Endothelial cell (in vitro differentiated cells): ENCODE measurements around the gene FAM120A. TPM values are rescaled to one million over a fixed set of nuclear protein-coding genes. Genes with fewer than 3 reads are reported as not detected.

Experiments used
- DNase-seq: peaks from one replicate; pipeline ENCODE4 v3.0.0; 2021; ENCODE audit warnings: low spot score
- H3K27ac Mint-ChIP-seq: one replicate; pipeline ENCODE4 v1.8.0; 2021; ENCODE audit warnings: mixed read lengths, inconsistent platforms; ENCODE audit not compliant: unreplicated experiment
- H3K27me3 Mint-ChIP-seq: one replicate; pipeline ENCODE4 v1.8.0; 2021; ENCODE audit warnings: mild to moderate bottlenecking, moderate library complexity, mixed read lengths, inconsistent platforms; ENCODE audit not compliant: unreplicated experiment
- H3K36me3 Mint-ChIP-seq: one replicate; pipeline ENCODE4 v1.8.0; 2021; ENCODE audit warnings: mild to moderate bottlenecking, low read depth, mixed read lengths, inconsistent platforms; ENCODE audit not compliant: unreplicated experiment
- H3K4me1 Mint-ChIP-seq: one replicate; pipeline ENCODE4 v1.8.0; 2021; ENCODE audit warnings: mild to moderate bottlenecking, mixed read lengths, inconsistent platforms; ENCODE audit not compliant: unreplicated experiment
- H3K4me3 Mint-ChIP-seq: one replicate; pipeline ENCODE4 v1.8.0; 2021; ENCODE audit warnings: mild to moderate bottlenecking, mixed read lengths, inconsistent platforms; ENCODE audit not compliant: unreplicated experiment
- H3K9me3 Mint-ChIP-seq: one replicate; pipeline ENCODE4 v1.8.0; 2021; ENCODE audit warnings: mixed read lengths, inconsistent platforms; ENCODE audit not compliant: unreplicated experiment
- total RNA-seq: library from RNA; stranded (reverse); fragmentation: NEBNext Ultra II Directional; extraction: Animal tissue kit (Norgen Biotek cat#: 25700); gene quantifications from one replicate; pipeline ENCODE4 v1.2.1, GENCODE V29; 2021; ENCODE audit not compliant: unreplicated experiment
- TF ChIP-seq, protein P1 (sequence below): fragments of 200-600 bp; sonication (generic); IDR thresholded peaks from one replicate; pipeline ENCODE4 v1.5.0; 2021; ENCODE audit warnings: antibody characterized with exemption; ENCODE audit not compliant: unreplicated experiment

The FAM120A gene
- total RNA-seq, 1 donor from 2014 or later = 56.1 TPM

DNA sequence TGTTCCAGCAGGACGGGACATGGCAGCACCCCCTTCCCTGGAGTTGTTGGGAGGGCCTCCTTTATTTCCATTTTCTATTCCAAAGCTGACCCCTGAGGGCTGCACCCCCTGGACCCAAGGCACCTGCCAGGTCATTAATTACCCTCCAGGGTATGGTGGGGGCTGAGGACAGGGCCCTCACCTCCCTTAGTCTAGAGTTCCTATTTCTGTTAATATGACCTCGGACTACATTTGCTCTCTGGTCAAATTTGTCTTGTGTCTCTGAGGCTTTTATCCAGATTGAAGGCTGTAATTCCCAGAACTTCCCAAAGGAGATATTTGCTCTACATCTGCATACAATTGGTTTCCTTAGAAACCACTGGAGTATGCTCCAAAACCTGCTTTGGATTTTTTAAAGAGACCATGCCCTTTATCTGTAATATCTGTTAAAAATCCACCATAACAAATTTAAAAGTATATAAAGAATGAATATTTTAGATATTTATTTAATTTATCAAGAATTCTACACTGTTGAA, 141.7 kb downstream of the FAM120A start:
- H3K4me3 Mint-ChIP-seq = no peak overlapping the region
- no peaks in the 10 kb centered on the region for H3K9me3 Mint-ChIP-seq
- no peaks in the 10 kb centered on the region for H3K36me3 Mint-ChIP-seq
- DNase-seq = no peak
- no peaks in the 10 kb centered on the region for H3K27me3 Mint-ChIP-seq
- no peak overlapping the region for H3K27ac Mint-ChIP-seq
- H3K4me1 Mint-ChIP-seq = peaks cover 19% of the 10 kb centered on the region
- TF ChIP-seq, protein P1, sequence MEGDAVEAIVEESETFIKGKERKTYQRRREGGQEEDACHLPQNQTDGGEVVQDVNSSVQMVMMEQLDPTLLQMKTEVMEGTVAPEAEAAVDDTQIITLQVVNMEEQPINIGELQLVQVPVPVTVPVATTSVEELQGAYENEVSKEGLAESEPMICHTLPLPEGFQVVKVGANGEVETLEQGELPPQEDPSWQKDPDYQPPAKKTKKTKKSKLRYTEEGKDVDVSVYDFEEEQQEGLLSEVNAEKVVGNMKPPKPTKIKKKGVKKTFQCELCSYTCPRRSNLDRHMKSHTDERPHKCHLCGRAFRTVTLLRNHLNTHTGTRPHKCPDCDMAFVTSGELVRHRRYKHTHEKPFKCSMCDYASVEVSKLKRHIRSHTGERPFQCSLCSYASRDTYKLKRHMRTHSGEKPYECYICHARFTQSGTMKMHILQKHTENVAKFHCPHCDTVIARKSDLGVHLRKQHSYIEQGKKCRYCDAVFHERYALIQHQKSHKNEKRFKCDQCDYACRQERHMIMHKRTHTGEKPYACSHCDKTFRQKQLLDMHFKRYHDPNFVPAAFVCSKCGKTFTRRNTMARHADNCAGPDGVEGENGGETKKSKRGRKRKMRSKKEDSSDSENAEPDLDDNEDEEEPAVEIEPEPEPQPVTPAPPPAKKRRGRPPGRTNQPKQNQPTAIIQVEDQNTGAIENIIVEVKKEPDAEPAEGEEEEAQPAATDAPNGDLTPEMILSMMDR = no peak

DNA sequence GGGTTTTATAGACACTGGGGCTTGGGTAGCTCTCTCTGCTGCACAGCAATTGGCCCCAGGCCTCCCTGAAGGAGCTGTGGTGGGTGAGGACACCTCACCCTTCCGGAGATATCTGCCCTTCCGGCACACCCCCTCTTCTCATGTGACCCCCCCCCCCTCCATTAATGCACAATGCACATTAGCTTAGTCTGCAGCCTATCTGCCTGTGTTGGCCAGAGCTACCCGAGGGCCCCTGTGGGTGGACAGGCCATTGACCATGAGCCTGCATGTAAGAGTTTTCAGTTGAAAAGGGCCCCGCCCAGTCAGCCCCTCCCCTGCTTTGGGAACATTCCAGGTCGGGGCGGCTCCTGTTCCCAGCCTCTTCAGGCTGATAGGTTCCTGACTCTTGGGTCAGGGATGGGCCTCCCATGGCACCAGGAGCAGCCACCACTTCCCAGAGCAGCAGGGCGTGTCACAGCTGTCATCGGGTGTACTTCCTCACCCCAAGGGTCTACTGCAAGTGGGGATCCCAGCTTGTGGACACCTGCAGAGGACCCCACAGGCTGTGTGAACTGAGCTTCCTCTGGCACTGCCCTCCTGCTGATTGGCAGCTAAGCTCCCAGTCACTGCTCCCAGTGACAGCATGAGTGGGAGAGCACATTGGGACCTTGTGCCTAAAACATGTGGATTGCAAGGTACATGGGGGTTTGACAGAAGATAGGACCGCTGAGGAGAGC, 142.7 kb downstream of the FAM120A start:
- H3K9me3 Mint-ChIP-seq = no peaks in the 10 kb centered on the region
- peaks cover 14% of the 10 kb centered on the region for H3K4me1 Mint-ChIP-seq
- no peaks in the 10 kb centered on the region for H3K27me3 Mint-ChIP-seq
- DNase-seq = no peak
- H3K4me3 Mint-ChIP-seq = no peak overlapping the region
- no peaks in the 10 kb centered on the region for H3K36me3 Mint-ChIP-seq
- TF ChIP-seq, protein P1 = no peak
- H3K27ac Mint-ChIP-seq = no peak overlapping the region

DNA sequence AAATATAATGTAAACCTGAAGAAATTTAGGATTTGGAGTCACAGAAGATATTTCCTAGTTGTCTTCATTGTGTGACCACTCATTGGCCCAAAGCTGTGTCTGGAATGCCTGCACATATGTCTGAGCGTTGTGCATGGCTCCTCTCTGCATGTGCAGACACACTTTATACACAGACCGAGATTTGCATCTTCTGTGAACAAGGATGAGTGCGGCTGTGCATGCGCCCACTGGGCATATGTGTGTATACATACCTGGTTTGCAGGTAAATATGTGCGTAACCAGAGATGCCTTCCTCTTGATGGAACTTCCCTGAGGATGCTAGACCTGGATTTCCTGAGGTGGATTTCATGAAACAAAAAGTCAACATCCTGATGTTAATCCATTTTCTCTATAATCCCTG, 144.0 kb downstream of the FAM120A start:
- peaks cover 12% of the 10 kb centered on the region for H3K4me1 Mint-ChIP-seq
- DNase-seq = no peak
- no peaks in the 10 kb centered on the region for H3K27me3 Mint-ChIP-seq
- TF ChIP-seq, protein P1 = no peak
- H3K27ac Mint-ChIP-seq = no peak overlapping the region
- H3K4me3 Mint-ChIP-seq = no peak overlapping the region
- no peaks in the 10 kb centered on the region for H3K36me3 Mint-ChIP-seq
- H3K9me3 Mint-ChIP-seq = no peaks in the 10 kb centered on the region

DNA sequence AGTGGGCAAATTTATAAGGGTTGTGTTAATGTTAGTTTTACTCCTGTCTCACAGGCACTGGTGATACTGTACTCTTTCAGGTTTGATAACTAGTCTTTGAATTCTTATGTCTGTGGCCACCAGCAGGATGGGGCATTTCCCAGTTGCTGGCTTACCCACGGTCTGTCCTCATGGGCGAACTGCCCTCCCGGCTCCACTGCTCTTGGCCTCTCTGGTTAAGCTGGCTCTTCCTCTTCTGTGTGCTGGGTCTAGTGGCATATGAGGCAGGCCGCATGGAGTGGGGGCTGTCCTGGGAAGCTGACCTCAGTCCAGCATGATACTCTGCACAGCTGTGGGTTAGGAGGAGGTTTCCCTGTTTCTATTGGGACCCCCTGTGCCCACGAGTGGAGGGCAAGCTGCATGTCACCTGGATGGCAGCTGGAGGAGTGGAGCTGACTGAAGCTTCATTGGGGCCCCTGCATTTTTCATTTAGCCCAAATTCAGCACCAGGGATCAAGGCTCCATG, 144.4 kb downstream of the FAM120A start:
- Mint-ChIP-seq H3K4me3 (no peak overlapping the region), H3K27me3 (no peaks in the 10 kb centered on the region), H3K36me3 (no peaks in the 10 kb centered on the region), H3K4me1 (peaks cover 12% of the 10 kb centered on the region), H3K27ac (no peak overlapping the region), H3K9me3 (no peaks in the 10 kb centered on the region)
- DNase-seq = no peak
- TF ChIP-seq, protein P1 = no peak

DNA sequence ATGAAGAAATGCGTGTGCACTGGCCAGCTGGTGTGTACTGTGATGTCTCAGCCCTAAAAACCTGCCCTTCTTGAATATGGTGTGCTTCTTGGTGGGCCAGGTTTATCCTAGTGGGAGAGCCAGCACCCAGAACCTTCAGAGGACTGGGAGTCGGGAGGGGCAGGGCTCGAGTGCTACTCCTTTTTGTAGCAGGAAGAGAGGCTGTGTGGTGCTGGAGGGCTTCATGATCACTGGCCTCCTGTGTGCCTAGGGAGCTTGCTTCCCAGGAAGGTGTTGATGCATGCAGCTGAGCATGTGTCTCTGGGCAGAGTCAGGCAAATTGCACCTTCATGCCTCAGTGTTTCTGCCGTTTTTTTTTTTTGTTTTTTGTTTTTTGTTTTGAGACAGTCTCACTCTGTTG, 144.9 kb downstream of the FAM120A start:
- H3K36me3 Mint-ChIP-seq = no peaks in the 10 kb centered on the region
- no peak overlapping the region for H3K4me3 Mint-ChIP-seq
- TF ChIP-seq, protein P1 = no peak
- no peaks in the 10 kb centered on the region for H3K9me3 Mint-ChIP-seq
- peaks cover 12% of the 10 kb centered on the region for H3K4me1 Mint-ChIP-seq
- H3K27ac Mint-ChIP-seq = no peak overlapping the region
- H3K27me3 Mint-ChIP-seq = no peaks in the 10 kb centered on the region
- DNase-seq = no peak
